Activated T-cell treated with anti-CD3 and anti-CD28 coated beads, Interleukin-2, amount 50 U/mL, for 1 hour (primary cell): ENCODE data around the gene TAS2R8.
"Not testable (repeated sequence)": the region's sequence is repeated elsewhere in the genome, so short reads cannot be mapped to it uniquely, and the experiment has no call there.

Experiments used
- DNase-seq: peaks from one replicate; pipeline ENCODE4 v3.0.0-alpha.2; 2020

The TAS2R8 gene

GRCh38 chr12:10807186-10807585 is at the start of gene TAS2R8:
Gene TAS2R8 (minus strand): TSS chr12:10807286. CDS start chr12:10806980, 306 bp downstream.
- DNase-seq: no peak

GRCh38 chr12:10855807-10856206 is 48.7 kb upstream of the TAS2R8 start:
- DNase-seq: no peak

- no peak for DNase-seq
Observed at GRCh38 chr12:10853776-10854175, 46.7 kb upstream of the TAS2R8 start.

GRCh38 chr12:10851243-10851858 is 44.3 kb upstream of the TAS2R8 start:
- DNase-seq: no peak

GRCh38 chr12:10849425-10849878 is 42.4 kb upstream of the TAS2R8 start, which contains the start of gene PRR4:
Gene PRR4 (minus strand): TSS chr12:10849475. CDS start chr12:10849437, 38 bp downstream.
- DNase-seq: no peak

GRCh38 chr12:10847744-10848143 is 40.7 kb upstream of the TAS2R8 start:
- DNase-seq: no peak

GRCh38 chr12:10842862-10843261 is 35.8 kb upstream of the TAS2R8 start:
- DNase-seq: no peak

- DNase-seq: no peak
Observed at GRCh38 chr12:10838461-10838860, 31.4 kb upstream of the TAS2R8 start.

- no peak for DNase-seq
Observed at GRCh38 chr12:10829994-10830393, 22.9 kb upstream of the TAS2R8 start.

- no peak for DNase-seq
Observed at GRCh38 chr12:10826258-10826657, 19.2 kb upstream of the TAS2R8 start, which contains the start of gene TAS2R10. Gene TAS2R10 (minus strand): TSS chr12:10826358. CDS start chr12:10826269, 89 bp downstream.

- DNase-seq: no peak
Observed at GRCh38 chr12:10824957-10825356, 17.9 kb upstream of the TAS2R8 start.

- no peak for DNase-seq
Observed at GRCh38 chr12:10811883-10812536, 4.9 kb upstream of the TAS2R8 start.

GRCh38 chr12:10810068-10810467 is 3.0 kb upstream of the TAS2R8 start, which contains the start of gene TAS2R9:
Gene TAS2R9 (minus strand): TSS chr12:10810168. CDS start chr12:10810075, 93 bp downstream.
- DNase-seq: no peak

- no peak for DNase-seq
Observed at GRCh38 chr12:10802587-10802986, 4.5 kb downstream of the TAS2R8 start, which contains the start of gene TAS2R7. Gene TAS2R7 (minus strand): TSS chr12:10802627. CDS start chr12:10802570, 57 bp downstream.

GRCh38 chr12:10801741-10802140 is 5.3 kb downstream of the TAS2R8 start:
- DNase-seq: no peak

GRCh38 chr12:10794222-10794621 is 12.9 kb downstream of the TAS2R8 start:
- DNase-seq: no peak

- not testable (repeated sequence) for DNase-seq
Observed at GRCh38 chr12:10791769-10792168, 15.3 kb downstream of the TAS2R8 start.

GRCh38 chr12:10783252-10783651 is 23.8 kb downstream of the TAS2R8 start:
- no peak for DNase-seq

- no peak for DNase-seq
Observed at GRCh38 chr12:10779103-10779502, 28.0 kb downstream of the TAS2R8 start.

GRCh38 chr12:10771132-10771733 is 35.9 kb downstream of the TAS2R8 start:
- no peak for DNase-seq

- no peak for DNase-seq
Observed at GRCh38 chr12:10759657-10760056, 47.4 kb downstream of the TAS2R8 start.

GRCh38 chr12:10756194-10756593 is 50.9 kb downstream of the TAS2R8 start:
- DNase-seq: no peak
